HEK293 (cell line): ENCODE data around the gene UGT1A6.

Source experiments
- HOXC10 ChIP-seq: sonication (generic); formaldehyde crosslinking; IDR thresholded peaks from 2 replicates; pipeline ENCODE4 v1.8.1; 2023; ENCODE audit warnings: mild to moderate bottlenecking, missing genetic modification reagents
- HOXD13 ChIP-seq: sonication (generic); formaldehyde crosslinking; IDR thresholded peaks from 2 replicates; pipeline ENCODE4 v1.8.0; 2022; ENCODE audit warnings: missing genetic modification reagents, borderline replicate concordance
- TCF7L2 ChIP-seq: IDR thresholded peaks from 2 replicates; pipeline ENCODE4 v1.6.1; 2011; ENCODE audit warnings: low read depth, mild to moderate bottlenecking, inconsistent platforms, low read length, moderate library complexity, borderline replicate concordance
- ZBTB1 ChIP-seq: fragments of 450-650 bp; formaldehyde crosslinking; IDR thresholded peaks from 2 replicates; pipeline ENCODE4 v1.5.1; 2016; ENCODE audit warnings: missing biosample characterization, missing genetic modification characterization
- ZFP41 ChIP-seq: fragments of 450-650 bp; formaldehyde crosslinking; IDR thresholded peaks from 2 replicates; pipeline ENCODE4 v1.5.1; 2016; ENCODE audit warnings: missing biosample characterization, missing genetic modification characterization, borderline replicate concordance
- ZNF311 ChIP-seq: fragments of 450-650 bp; formaldehyde crosslinking; IDR thresholded peaks from 2 replicates; pipeline ENCODE4 v1.5.1; 2017; ENCODE audit warnings: missing biosample characterization, missing genetic modification characterization, borderline replicate concordance
- ZNF558 ChIP-seq: fragments of 450-650 bp; formaldehyde crosslinking; IDR thresholded peaks from 2 replicates; pipeline ENCODE4 v1.5.1; 2016; ENCODE audit warnings: missing biosample characterization, missing genetic modification characterization
- ZNF621 ChIP-seq: fragments of 450-650 bp; formaldehyde crosslinking; IDR thresholded peaks from 2 replicates; pipeline ENCODE4 v1.5.1; 2017; ENCODE audit warnings: missing biosample characterization, missing genetic modification characterization
- ZNF792 ChIP-seq: fragments of 450-650 bp; formaldehyde crosslinking; IDR thresholded peaks from 2 replicates; pipeline ENCODE4 v1.5.1; 2016; ENCODE audit warnings: missing biosample characterization, missing genetic modification characterization
- TF ChIP-seq, protein P1 (sequence below): fragments of 450-650 bp; formaldehyde crosslinking; IDR thresholded peaks from 2 replicates; pipeline ENCODE4 v1.5.1; 2016; ENCODE audit warnings: missing biosample characterization, missing genetic modification characterization
- TF ChIP-seq, protein P2 (sequence below): fragments of 450-650 bp; formaldehyde crosslinking; IDR thresholded peaks from 2 replicates; pipeline ENCODE4 v1.5.1; 2016; ENCODE audit warnings: missing biosample characterization, missing genetic modification characterization

DNA sequence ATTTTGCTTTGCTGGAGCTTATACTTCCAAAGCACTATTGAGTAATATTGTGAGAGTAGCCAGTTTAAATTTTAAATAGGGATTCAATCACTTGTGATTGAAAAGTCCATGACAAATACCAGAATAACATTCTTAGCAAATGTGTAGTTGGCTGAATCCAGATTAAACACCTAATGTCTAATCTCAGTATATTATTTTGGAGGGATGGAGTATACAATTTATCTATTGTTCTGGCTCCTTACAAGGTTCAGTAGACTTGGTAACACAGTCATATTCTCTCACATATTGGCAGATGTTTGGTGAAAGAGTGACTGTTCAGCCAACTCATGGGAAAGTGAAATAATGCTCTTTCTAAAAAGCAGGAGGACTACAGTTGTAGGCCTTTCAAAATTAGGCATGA is 18.8 kb upstream of the UGT1A6 start:
- TF ChIP-seq, protein P1, sequence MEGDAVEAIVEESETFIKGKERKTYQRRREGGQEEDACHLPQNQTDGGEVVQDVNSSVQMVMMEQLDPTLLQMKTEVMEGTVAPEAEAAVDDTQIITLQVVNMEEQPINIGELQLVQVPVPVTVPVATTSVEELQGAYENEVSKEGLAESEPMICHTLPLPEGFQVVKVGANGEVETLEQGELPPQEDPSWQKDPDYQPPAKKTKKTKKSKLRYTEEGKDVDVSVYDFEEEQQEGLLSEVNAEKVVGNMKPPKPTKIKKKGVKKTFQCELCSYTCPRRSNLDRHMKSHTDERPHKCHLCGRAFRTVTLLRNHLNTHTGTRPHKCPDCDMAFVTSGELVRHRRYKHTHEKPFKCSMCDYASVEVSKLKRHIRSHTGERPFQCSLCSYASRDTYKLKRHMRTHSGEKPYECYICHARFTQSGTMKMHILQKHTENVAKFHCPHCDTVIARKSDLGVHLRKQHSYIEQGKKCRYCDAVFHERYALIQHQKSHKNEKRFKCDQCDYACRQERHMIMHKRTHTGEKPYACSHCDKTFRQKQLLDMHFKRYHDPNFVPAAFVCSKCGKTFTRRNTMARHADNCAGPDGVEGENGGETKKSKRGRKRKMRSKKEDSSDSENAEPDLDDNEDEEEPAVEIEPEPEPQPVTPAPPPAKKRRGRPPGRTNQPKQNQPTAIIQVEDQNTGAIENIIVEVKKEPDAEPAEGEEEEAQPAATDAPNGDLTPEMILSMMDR (tag by site-specific recombination), result no peak
- TF ChIP-seq, protein P2, sequence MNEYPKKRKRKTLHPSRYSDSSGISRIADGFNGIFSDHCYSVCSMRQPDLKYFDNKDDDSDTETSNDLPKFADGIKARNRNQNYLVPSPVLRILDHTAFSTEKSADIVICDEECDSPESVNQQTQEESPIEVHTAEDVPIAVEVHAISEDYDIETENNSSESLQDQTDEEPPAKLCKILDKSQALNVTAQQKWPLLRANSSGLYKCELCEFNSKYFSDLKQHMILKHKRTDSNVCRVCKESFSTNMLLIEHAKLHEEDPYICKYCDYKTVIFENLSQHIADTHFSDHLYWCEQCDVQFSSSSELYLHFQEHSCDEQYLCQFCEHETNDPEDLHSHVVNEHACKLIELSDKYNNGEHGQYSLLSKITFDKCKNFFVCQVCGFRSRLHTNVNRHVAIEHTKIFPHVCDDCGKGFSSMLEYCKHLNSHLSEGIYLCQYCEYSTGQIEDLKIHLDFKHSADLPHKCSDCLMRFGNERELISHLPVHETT (tag by site-specific recombination), result no peak
- TF ChIP-seq HOXC10 (CRISPR knock-in tag), result no peak
- no peak for TF ChIP-seq ZNF558 (tag by site-specific recombination)
- TF ChIP-seq TCF7L2, result no peak
- TF ChIP-seq ZNF621 (tag by site-specific recombination), result no peak
- no peak for TF ChIP-seq ZBTB1 (tag by site-specific recombination)
- no peak for TF ChIP-seq ZFP41 (tag by site-specific recombination)
- TF ChIP-seq HOXD13 (CRISPR knock-in tag), result no peak
- TF ChIP-seq ZNF311 (tag by site-specific recombination), result no peak
- no peak for TF ChIP-seq ZNF792
